ENCODE measurements around the gene SPIRE1.

DNA sequence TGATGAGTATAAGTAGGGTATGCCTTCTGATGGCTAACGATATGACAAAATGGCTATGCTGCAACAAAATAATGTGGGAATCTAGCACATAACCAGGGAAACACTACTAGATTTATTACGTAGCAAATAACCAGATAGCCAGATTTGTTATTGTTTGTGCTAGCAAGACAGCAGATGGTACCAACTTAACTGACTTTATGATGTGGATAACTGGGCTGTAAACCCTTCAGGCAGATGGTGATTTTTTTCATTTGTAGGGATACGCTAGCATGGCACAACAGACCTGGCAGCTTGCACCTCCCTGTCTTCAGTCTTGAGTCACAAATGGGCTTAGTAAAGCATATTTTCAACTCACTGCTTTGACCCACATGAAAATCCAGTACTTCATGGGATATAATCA lies 201.5 kb downstream of the SPIRE1 start:
- no peak for TF ChIP-seq POLR2A (IDR thresholded peaks at IDR 0.05)
- TF ChIP-seq, protein P1, sequence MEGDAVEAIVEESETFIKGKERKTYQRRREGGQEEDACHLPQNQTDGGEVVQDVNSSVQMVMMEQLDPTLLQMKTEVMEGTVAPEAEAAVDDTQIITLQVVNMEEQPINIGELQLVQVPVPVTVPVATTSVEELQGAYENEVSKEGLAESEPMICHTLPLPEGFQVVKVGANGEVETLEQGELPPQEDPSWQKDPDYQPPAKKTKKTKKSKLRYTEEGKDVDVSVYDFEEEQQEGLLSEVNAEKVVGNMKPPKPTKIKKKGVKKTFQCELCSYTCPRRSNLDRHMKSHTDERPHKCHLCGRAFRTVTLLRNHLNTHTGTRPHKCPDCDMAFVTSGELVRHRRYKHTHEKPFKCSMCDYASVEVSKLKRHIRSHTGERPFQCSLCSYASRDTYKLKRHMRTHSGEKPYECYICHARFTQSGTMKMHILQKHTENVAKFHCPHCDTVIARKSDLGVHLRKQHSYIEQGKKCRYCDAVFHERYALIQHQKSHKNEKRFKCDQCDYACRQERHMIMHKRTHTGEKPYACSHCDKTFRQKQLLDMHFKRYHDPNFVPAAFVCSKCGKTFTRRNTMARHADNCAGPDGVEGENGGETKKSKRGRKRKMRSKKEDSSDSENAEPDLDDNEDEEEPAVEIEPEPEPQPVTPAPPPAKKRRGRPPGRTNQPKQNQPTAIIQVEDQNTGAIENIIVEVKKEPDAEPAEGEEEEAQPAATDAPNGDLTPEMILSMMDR (IDR thresholded peaks at IDR 0.05) = no peak

Data from esophagus squamous epithelium (tissue), 4 donors.